B cell (primary cell): ENCODE results near the gene FOXO1. TPM values are rescaled to one million over a fixed set of nuclear protein-coding genes. Genes with fewer than 3 reads are reported as not detected.

Source experiments
- ATAC-seq: fragments of 200-7000 bp; cut with Tn5 transposase; one replicate; pipeline ENCODE4 v1.10.0; 2021; ENCODE audit warnings: low read depth, mild to moderate bottlenecking, moderate number of reproducible peaks, moderate library complexity
- CTCF ChIA-PET: fragments of 350-600 bp; sonication (Branson Sonifier 250); formaldehyde crosslinking; loops from one replicate; lab custom pipeline; 2021; ENCODE audit warnings: antibody characterized with exemption, inconsistent platforms; lab: Charles Lee
- POLR2A ChIA-PET: fragments of 350-600 bp; sonication (Branson Sonifier 250); formaldehyde crosslinking; loops from one replicate; lab custom pipeline; 2021; ENCODE audit warnings: antibody characterized with exemption; lab: Charles Lee
- DNase-seq: peaks from one replicate; pipeline ENCODE4 v3.0.0; 2013
- H2AFZ ChIP-seq: 2 replicates; pipeline ENCODE4 v1.6.1; 2012; ENCODE audit warnings: mild to moderate bottlenecking, low read depth, low read length; ENCODE audit not compliant: insufficient read depth, poor library complexity, severe bottlenecking
- H3K27ac ChIP-seq, 2 donors: 1 replicate in 1 of 2; 2 replicates in 1 of 2; pipeline ENCODE4 v1.5.1; 2012 to 2013; ENCODE audit warnings: low read length in 2 of 2, mild to moderate bottlenecking in 2 of 2, moderate library complexity in 1 of 2
- H3K27me3 ChIP-seq, 4 experiments: fragments of 200-600 bp in 1 of 4; sonication (generic) in 1 of 4; replicated peaks in 1 of 4; 1 replicate in 2 of 4; 2 replicates in 2 of 4; pipeline versions ENCODE4 v1.6.1 to v1.7.0; 2013 to 2016; ENCODE audit warnings: low read length in 3 of 4, mild to moderate bottlenecking in 2 of 4, mixed read lengths in 1 of 4, moderate library complexity in 1 of 4; ENCODE audit not compliant: insufficient read depth in 4 of 4, control insufficient read depth in 3 of 4; ENCODE audit errors: control extremely low read depth in 1 of 4
- H3K36me3 ChIP-seq, 2 experiments: replicated peaks in 1 of 2; 1 replicate in 1 of 2; 2 replicates in 1 of 2; pipeline versions ENCODE4 v1.6.1 to v1.7.1; 2013; ENCODE audit warnings: low read length in 1 of 2; ENCODE audit not compliant: insufficient read depth in 2 of 2, control insufficient read depth in 1 of 2; ENCODE audit errors: control extremely low read depth in 1 of 2, extremely low read depth in 1 of 2
- H3K4me1 ChIP-seq, 2 donors: fragments of 200-600 bp in 1 of 2; sonication (generic) in 1 of 2; 1 replicate in 1 of 2; 2 replicates in 1 of 2; pipeline versions ENCODE4 v1.5.1 to v1.6.1; 2013 to 2017; ENCODE audit warnings: low read length in 2 of 2; ENCODE audit not compliant: control insufficient read depth in 2 of 2, insufficient read depth in 2 of 2
- H3K4me2 ChIP-seq: replicated peaks from 2 replicates; pipeline ENCODE3; 2012; ENCODE audit warnings: mild to moderate bottlenecking, low read depth, low read length; ENCODE audit not compliant: poor library complexity, severe bottlenecking
- H3K4me3 ChIP-seq, 5 experiments: fragments of 200-600 bp in 1 of 5; sonication (generic) in 1 of 5; 1 replicate in 3 of 5; 2 replicates in 2 of 5; pipeline versions ENCODE4 v1.5.1 to v1.7.0; 2011 to 2016; ENCODE audit warnings: low read length in 4 of 5, mild to moderate bottlenecking in 4 of 5, low read depth in 2 of 5, control low read depth in 1 of 5, moderate library complexity in 1 of 5; ENCODE audit not compliant: insufficient read depth in 1 of 5; ENCODE audit errors: control extremely low read depth in 1 of 5, extremely low read depth in 1 of 5
- H3K79me2 ChIP-seq: fragments of 200-600 bp; sonication (generic); one replicate; pipeline ENCODE4 v1.6.0; 2016; ENCODE audit warnings: low read length; ENCODE audit not compliant: control insufficient read depth, insufficient read depth
- H3K9ac ChIP-seq: fragments of 200-600 bp; sonication (generic); 2 replicates; pipeline ENCODE4 v1.6.1; 2017; ENCODE audit warnings: mild to moderate bottlenecking, low read length, moderate library complexity
- H3K9me3 ChIP-seq, 3 donors: one replicate each; pipeline versions ENCODE4 v1.6.1 to v1.7.1; 2013; ENCODE audit warnings: low read length in 2 of 3; ENCODE audit not compliant: control insufficient read depth in 2 of 3, insufficient read depth in 1 of 3; ENCODE audit errors: control extremely low read depth in 1 of 3
- H4K20me1 ChIP-seq: 2 replicates; pipeline ENCODE4 v1.6.0; 2012; ENCODE audit warnings: mild to moderate bottlenecking, low read length; ENCODE audit not compliant: insufficient read depth, control insufficient read depth, poor library complexity, severe bottlenecking
- H3K27ac Mint-ChIP-seq: one replicate; pipeline ENCODE4 v1.8.0; 2021; ENCODE audit warnings: mixed read lengths
- H3K27me3 Mint-ChIP-seq: one replicate; pipeline ENCODE4 v1.8.0; 2021; ENCODE audit warnings: mixed read lengths
- H3K4me1 Mint-ChIP-seq: one replicate; pipeline ENCODE4 v1.8.0; 2021; ENCODE audit warnings: mixed read lengths
- H3K4me3 Mint-ChIP-seq: one replicate; pipeline ENCODE4 v1.8.0; 2021; ENCODE audit warnings: mixed read lengths
- H3K9me3 Mint-ChIP-seq: one replicate; pipeline ENCODE4 v1.8.0; 2022; ENCODE audit warnings: mixed read lengths; ENCODE audit not compliant: insufficient read depth
- CTCF ChIP-seq: fragments of 200-600 bp; IDR thresholded peaks from one replicate; pipeline ENCODE4 v1.8.0; 2022; ENCODE audit warnings: antibody characterized with exemption, mild to moderate bottlenecking
- EZH2 ChIP-seq: IDR thresholded peaks from 2 replicates; pipeline ENCODE4 v1.6.1; 2012; ENCODE audit warnings: borderline replicate concordance, low read depth, mild to moderate bottlenecking, moderate library complexity, low read length; ENCODE audit not compliant: insufficient read depth, poor library complexity, severe bottlenecking
- WGBS: methylation state at CpG from one replicate; pipeline ENCODE4 v1.1.5; 2013; ENCODE audit warnings: missing lambda C conversion rate; ENCODE audit not compliant: insufficient coverage; 5-methylcytosine and 5-hydroxymethylcytosine counted together
- intact Hi-C: fragments of 100-400 bp; cut with micrococcal nuclease; formaldehyde crosslinking; loops from one replicate; pipeline ENCODE4 v1.10.0; 2022
- polyA plus RNA-seq: library from polyadenylated mRNA; depleted of rRNA; stranded (reverse); fragments of >200 nt; gene quantifications from 2 replicates; pipeline ENCODE4 v1.2.3, GENCODE V29; 2012
- total RNA-seq, 2 donors: library from RNA; stranded (reverse); fragments of 120-200 nt in 1 of 2; gene quantifications; 1 replicate in 1 of 2; 2 replicates in 1 of 2; pipeline versions ENCODE4 v1.2.3 to v1.2.4, GENCODE V29; 2013 to 2022

The FOXO1 gene
- total and polyA plus RNA-seq, 2 donors (not counting 1 experiment from before 2014, with no cell fraction given): 22.8 to 77.9 TPM

DNA sequence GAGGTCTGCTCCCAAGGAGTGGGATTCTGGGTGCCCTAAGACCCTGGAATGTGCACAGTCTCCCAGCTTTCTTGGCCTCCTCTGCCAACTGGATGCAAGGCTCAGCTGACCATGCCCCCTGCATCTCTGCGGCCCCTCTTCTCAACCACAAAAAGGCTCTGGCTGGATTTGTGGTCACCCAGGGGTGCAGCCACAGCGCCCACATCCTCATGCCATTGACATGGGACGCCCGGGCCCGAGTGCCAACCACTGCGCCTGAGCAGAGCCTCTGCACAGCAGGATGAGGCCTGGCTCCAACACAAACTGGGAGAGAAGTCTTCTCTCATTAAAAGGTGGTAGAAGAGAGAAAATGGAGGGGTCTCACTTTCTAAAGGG lies 103.5 kb downstream of the FOXO1 start:
- ChIA-PET POLR2A (no interaction called here), CTCF (interaction anchor here (1.3 to 1.5 kb wide), 3 partner anchors 13 to 461 kb away, joined by 3 read pairs; no protein-coding TSS in a partner anchor)
- Histone ChIP-seq H3K27ac (peak overlapping the region in 1 of 2 donors; percentile 36), H2AFZ (no peak overlapping the region), H3K9me3 (no peaks in the 10 kb centered on the region), H3K27me3 (no peaks in the 10 kb centered on the region), H3K79me2 (peaks cover 94% of the 10 kb centered on the region), H3K4me3 (no peak overlapping the region), H4K20me1 (peaks cover 80% of the 10 kb centered on the region), H3K36me3 (peaks cover 0 to 27% of the 10 kb centered on the region in 2 experiments), H3K9ac (no peak overlapping the region), H3K4me1 (peaks cover 55 to 69% of the 10 kb centered on the region in 2 donors), H3K4me2 (peak overlapping the region; percentile 42)
- DNase-seq (peak; percentile 34), ATAC-seq (peak; percentile 41)
- Mint-ChIP-seq H3K4me3 (peak overlapping the region; percentile 52), H3K9me3 (no peaks in the 10 kb centered on the region), H3K27me3 (no peaks in the 10 kb centered on the region), H3K4me1 (peaks cover 82% of the 10 kb centered on the region), H3K27ac (peak overlapping the region; percentile 22)
- WGBS: 6% methylated on average over 2 of the region's 6 CpGs
- intact Hi-C loops: no loop called here
- TF ChIP-seq CTCF (no peak), EZH2 (no peak)

- DNase-seq (no peak), ATAC-seq (no peak)
- intact Hi-C loops: no loop called here
- H3K9me3 Mint-ChIP-seq: no peaks in the 10 kb centered on the region
- H3K4me1 Mint-ChIP-seq: peaks cover 80% of the 10 kb centered on the region
- ChIA-PET CTCF (no interaction called here), POLR2A (interaction anchor here (0.5 kb wide), 1 partner anchor 19 kb away, joined by 3 read pairs; no protein-coding TSS in a partner anchor)
- peaks cover 39 to 48% of the 10 kb centered on the region in 2 donors for H3K4me1 ChIP-seq
- no peaks in the 10 kb centered on the region for H3K27me3 Mint-ChIP-seq
- peaks cover 0 to 47% of the 10 kb centered on the region in 2 experiments for H3K36me3 ChIP-seq
- H3K4me2 ChIP-seq: no peak overlapping the region
- H3K27ac ChIP-seq: no peak overlapping the region
- no peak overlapping the region for H3K27ac Mint-ChIP-seq
- TF ChIP-seq CTCF (no peak), EZH2 (no peak)
- H3K9ac ChIP-seq: no peak overlapping the region
- WGBS: 97% methylated on average over 5 of the region's 9 CpGs
- no peak overlapping the region for H2AFZ ChIP-seq
- H4K20me1 ChIP-seq: peaks cover 74% of the 10 kb centered on the region
- H3K4me3 ChIP-seq: no peak overlapping the region
- H3K27me3 ChIP-seq: no peaks in the 10 kb centered on the region
- H3K9me3 ChIP-seq: no peaks in the 10 kb centered on the region
- H3K4me3 Mint-ChIP-seq: no peak overlapping the region
- H3K79me2 ChIP-seq: peaks cover 93% of the 10 kb centered on the region
Measured at GRCh38 chr13:40559915-40560314, 106.5 kb downstream of the FOXO1 start.
